ENCODE results near the gene STK25. TPM values are rescaled to one million over a fixed set of nuclear protein-coding genes. Genes with fewer than 3 reads are reported as not detected.

Gene STK25
- polyA plus RNA-seq, 2 of the 4 experiments (the other 2 are of a cell fraction), result 101 to 138 TPM

- Histone ChIP-seq H3K4me2 (no peak overlapping the region), H3K27ac (no peak overlapping the region), H3K4me1 (no peaks in the 10 kb centered on the region; the same call in 2 of the 3 replicates), H3K4me3 (no peak overlapping the region), H3K9me3 (no peaks in the 10 kb centered on the region)
- POLR2A ChIA-PET, result no interaction called here
- 51% methylated on average over 13 of the region's 13 CpGs for WGBS (ENCODE audit: missing lambda C conversion rate)
- CTCF ChIA-PET, result interaction anchor here (0.7 kb wide), 1 partner anchor 10 kb away, joined by 3 read pairs; no protein-coding TSS in a partner anchor
- no peak; a peak in 1 of 6 replicates for ATAC-seq
- FAIRE-seq, result no peak
- no peak for TF ChIP-seq TFCP2L1 (CRISPR knock-in tag; IDR thresholded peaks at IDR 0.05)
- TF ChIP-seq, protein P1, sequence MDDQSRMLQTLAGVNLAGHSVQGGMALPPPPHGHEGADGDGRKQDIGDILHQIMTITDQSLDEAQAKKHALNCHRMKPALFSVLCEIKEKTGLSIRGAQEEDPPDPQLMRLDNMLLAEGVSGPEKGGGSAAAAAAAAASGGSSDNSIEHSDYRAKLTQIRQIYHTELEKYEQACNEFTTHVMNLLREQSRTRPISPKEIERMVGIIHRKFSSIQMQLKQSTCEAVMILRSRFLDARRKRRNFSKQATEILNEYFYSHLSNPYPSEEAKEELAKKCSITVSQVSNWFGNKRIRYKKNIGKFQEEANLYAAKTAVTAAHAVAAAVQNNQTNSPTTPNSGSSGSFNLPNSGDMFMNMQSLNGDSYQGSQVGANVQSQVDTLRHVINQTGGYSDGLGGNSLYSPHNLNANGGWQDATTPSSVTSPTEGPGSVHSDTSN (IDR thresholded peaks at IDR 0.05), result no peak
- no peak for TF ChIP-seq HOXA7 (CRISPR knock-in tag; IDR thresholded peaks at IDR 0.05)
- no peak for TF ChIP-seq MAFK (IDR thresholded peaks at IDR 0.05; ENCODE audit: partially characterized antibody)
- no peak for DNase-seq (ENCODE audit: low read depth in 1 of 2, low spot score in 1 of 2)
Measured at GRCh38 chr2:241535871-241536655, 27.7 kb upstream of the STK25 start.

DNA sequence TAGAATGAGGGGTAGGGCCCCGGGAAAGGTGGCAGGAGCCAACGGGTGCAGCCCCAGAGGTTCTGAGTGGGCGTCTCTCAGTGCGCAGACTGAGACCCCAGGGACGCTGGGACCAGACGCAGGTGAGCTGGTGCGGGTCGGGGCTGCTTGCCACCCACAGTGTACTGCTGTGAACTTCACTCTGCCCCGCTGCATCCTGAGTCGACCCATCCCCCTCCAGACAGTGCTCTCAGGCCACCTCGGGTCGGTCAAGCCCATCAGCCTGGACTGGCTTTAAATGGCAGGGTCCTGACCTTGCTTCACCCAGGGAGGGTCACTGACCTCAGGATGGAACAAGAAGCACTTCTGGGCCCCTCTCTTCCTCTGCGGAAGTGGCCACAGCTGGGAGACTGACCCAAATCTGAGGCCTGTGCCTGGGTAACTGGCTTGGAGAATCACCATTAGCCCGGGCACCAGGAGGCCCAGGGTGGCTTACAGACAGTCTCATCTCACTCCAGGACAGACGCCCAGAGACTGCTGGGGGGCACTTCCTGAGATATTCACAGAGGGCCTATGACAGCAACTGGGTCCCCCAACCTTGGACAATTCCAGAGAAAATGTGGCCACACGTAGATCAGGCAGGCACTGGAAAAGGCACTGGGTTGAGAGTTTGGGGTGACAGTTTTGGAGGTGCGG lies 26.5 kb upstream of the STK25 start:
- H3K27ac ChIP-seq, result no peak overlapping the region
- no peak for TF ChIP-seq BHLHE40 (IDR thresholded peaks at IDR 0.05; ENCODE audit: low read depth, low read length)
- no peak for TF ChIP-seq NPAS2 (CRISPR knock-in tag; IDR thresholded peaks at IDR 0.05; ENCODE audit: borderline replicate concordance)
- no peak for TF ChIP-seq CHD4 (IDR thresholded peaks at IDR 0.05; ENCODE audit: borderline replicate concordance)
- TF ChIP-seq, protein P2, sequence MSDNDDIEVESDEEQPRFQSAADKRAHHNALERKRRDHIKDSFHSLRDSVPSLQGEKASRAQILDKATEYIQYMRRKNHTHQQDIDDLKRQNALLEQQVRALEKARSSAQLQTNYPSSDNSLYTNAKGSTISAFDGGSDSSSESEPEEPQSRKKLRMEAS (IDR thresholded peaks at IDR 0.05), result no peak
- no peak for TF ChIP-seq RARB (CRISPR knock-in tag; IDR thresholded peaks at IDR 0.05)
- TF ChIP-seq KDM5A (IDR thresholded peaks at IDR 0.05), result no peak
- TF ChIP-seq ZFP36 (IDR thresholded peaks at IDR 0.05; ENCODE audit: borderline replicate concordance, partially characterized antibody), result no peak
- TF ChIP-seq ZSCAN20 (CRISPR knock-in tag; IDR thresholded peaks at IDR 0.05), result no peak
- TF ChIP-seq ESRRA (IDR thresholded peaks at IDR 0.05; ENCODE audit: borderline replicate concordance, low read length), result no peak
- TF ChIP-seq HOXB5 (CRISPR knock-in tag; IDR thresholded peaks at IDR 0.05), result no peak
- H3K4me2 ChIP-seq, result no peak overlapping the region
- H3K4me3 ChIP-seq, result no peak overlapping the region
- ChIA-PET POLR2A (no interaction called here), CTCF (interaction anchor here (0.7 kb wide), 2 partner anchors 33 to 93 kb away, joined by 3 read pairs; no protein-coding TSS in a partner anchor)
- H3K9me3 ChIP-seq, result no peaks in the 10 kb centered on the region
- H3K4me1 ChIP-seq, result no peaks in the 10 kb centered on the region
- no peak for ATAC-seq
- no peak for FAIRE-seq
- WGBS (ENCODE audit: missing lambda C conversion rate), result 70% methylated on average over 11 of the region's 17 CpGs
- no peak for DNase-seq (ENCODE audit: low read depth in 1 of 2, low spot score in 1 of 2)

DNA sequence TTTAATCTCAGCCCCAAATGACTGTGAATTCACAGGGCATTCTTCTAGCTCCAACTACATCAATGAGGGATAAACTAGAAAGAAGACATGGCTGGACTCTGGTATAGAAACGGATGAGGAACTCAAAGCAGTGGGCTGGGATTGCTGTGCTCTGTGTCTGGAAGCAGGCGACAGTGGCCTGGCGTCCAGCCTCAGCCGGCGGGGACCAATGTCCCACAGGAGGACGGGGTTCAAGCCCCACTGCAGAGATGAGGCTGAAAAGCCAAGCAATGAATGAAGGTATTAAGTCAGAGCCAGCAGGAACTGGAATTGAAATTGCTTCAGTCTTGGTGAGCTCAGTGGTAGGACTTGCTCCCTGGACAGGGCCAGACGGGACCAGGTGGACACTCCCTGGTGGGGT lies 25.9 kb upstream of the STK25 start:
- no peak overlapping the region for H3K27ac ChIP-seq
- POLR2A ChIA-PET, result no interaction called here
- ATAC-seq, result no peak
- H3K4me3 ChIP-seq, result no peak overlapping the region
- no peaks in the 10 kb centered on the region for H3K9me3 ChIP-seq
- TF ChIP-seq KDM1A (IDR thresholded peaks at IDR 0.05; ENCODE audit: low read depth) (no peak), CHD4 (IDR thresholded peaks at IDR 0.05; ENCODE audit: borderline replicate concordance) (no peak)
- 54% methylated on average over 6 of the region's 7 CpGs for WGBS (ENCODE audit: missing lambda C conversion rate)
- FAIRE-seq, result no peak
- no peak overlapping the region for H3K4me2 ChIP-seq
- H3K4me1 ChIP-seq, result no peaks in the 10 kb centered on the region
- DNase-seq (ENCODE audit: low read depth in 1 of 2, low spot score in 1 of 2), result no peak
- CTCF ChIA-PET, result interaction anchor here (0.7 kb wide), 1 partner anchor 94 kb away, joined by 3 read pairs; no protein-coding TSS in a partner anchor

- Histone ChIP-seq H3K4me1 (no peaks in the 10 kb centered on the region), H3K4me2 (no peak overlapping the region), H3K4me3 (no peak overlapping the region), H3K27ac (no peak overlapping the region), H3K9me3 (no peaks in the 10 kb centered on the region)
- FAIRE-seq, result no peak
- WGBS (ENCODE audit: missing lambda C conversion rate), result 71% methylated on average over 17 of the region's 26 CpGs
- ChIA-PET CTCF (no interaction called here), POLR2A (interaction anchor here (0.6 kb wide), 1 partner anchor 17 kb away, joined by 4 read pairs; no protein-coding TSS in a partner anchor)
- ATAC-seq, result no peak
- no peak for DNase-seq (ENCODE audit: low read depth in 1 of 2, low spot score in 1 of 2)
- TF ChIP-seq RFX5 (IDR thresholded peaks at IDR 0.05) (no peak), HDAC2 (IDR thresholded peaks at IDR 0.05) (no peak), MYC (IDR thresholded peaks at IDR 0.05; ENCODE audit: borderline replicate concordance, low read length) (no peak), CHD4 (IDR thresholded peaks at IDR 0.05; ENCODE audit: borderline replicate concordance) (no peak), NPAS2 (CRISPR knock-in tag; IDR thresholded peaks at IDR 0.05; ENCODE audit: borderline replicate concordance) (no peak), CBX2 (IDR thresholded peaks at IDR 0.05; ENCODE audit: borderline replicate concordance, low read depth) (no peak), CHD2 (IDR thresholded peaks at IDR 0.05; ENCODE audit: low read length, partially characterized antibody) (no peak), SMC3 (IDR thresholded peaks at IDR 0.05) (no peak), TP53 (CRISPR knock-in tag; IDR thresholded peaks at IDR 0.05) (no peak), HES2 (IDR thresholded peaks at IDR 0.05) (no peak), MAFK (IDR thresholded peaks at IDR 0.05; ENCODE audit: partially characterized antibody) (no peak)
- TF ChIP-seq, protein P3, sequence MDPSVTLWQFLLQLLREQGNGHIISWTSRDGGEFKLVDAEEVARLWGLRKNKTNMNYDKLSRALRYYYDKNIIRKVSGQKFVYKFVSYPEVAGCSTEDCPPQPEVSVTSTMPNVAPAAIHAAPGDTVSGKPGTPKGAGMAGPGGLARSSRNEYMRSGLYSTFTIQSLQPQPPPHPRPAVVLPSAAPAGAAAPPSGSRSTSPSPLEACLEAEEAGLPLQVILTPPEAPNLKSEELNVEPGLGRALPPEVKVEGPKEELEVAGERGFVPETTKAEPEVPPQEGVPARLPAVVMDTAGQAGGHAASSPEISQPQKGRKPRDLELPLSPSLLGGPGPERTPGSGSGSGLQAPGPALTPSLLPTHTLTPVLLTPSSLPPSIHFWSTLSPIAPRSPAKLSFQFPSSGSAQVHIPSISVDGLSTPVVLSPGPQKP (IDR thresholded peaks at IDR 0.05; ENCODE audit: low read depth, low read length), result no peak
Measured at GRCh38 chr2:241532733-241533601, 24.6 kb upstream of the STK25 start.

Data from A549 (cell line).